RWPE2 (cell line): ENCODE data around the gene IFITM5.

Experiments
- ATAC-seq: fragments of 200-7000 bp; cut with Tn5 transposase; 3 replicates; pipeline ENCODE4 v1.9.1; 2021; ENCODE audit warnings: low read depth
- DNase-seq: peaks from one replicate; pipeline ENCODE4 v3.0.0-alpha.2; 2020; ENCODE audit warnings: low spot score
- H3K27ac ChIP-seq: fragments of 450-650 bp; 2 replicates; pipeline ENCODE4 v1.5.1; 2017; ENCODE audit warnings: mild to moderate bottlenecking; ENCODE audit not compliant: poor library complexity, severe bottlenecking
- H3K27me3 ChIP-seq: fragments of 250-450 bp; sonication (Bioruptor Pico); 2 replicates; pipeline ENCODE4 v1.5.1; 2021; ENCODE audit warnings: mild to moderate bottlenecking, moderate library complexity; ENCODE audit not compliant: insufficient read depth, poor library complexity, severe bottlenecking
- H3K36me3 ChIP-seq: fragments of 250-450 bp; sonication (Bioruptor Pico); 2 replicates; pipeline ENCODE4 v1.5.1; 2020; ENCODE audit warnings: low read depth, mild to moderate bottlenecking, moderate library complexity
- H3K4me1 ChIP-seq: fragments of 250-450 bp; sonication (Bioruptor Pico); 2 replicates; pipeline ENCODE4 v1.5.1; 2021; ENCODE audit warnings: mild to moderate bottlenecking, moderate library complexity; ENCODE audit not compliant: insufficient read depth, poor library complexity, severe bottlenecking
- H3K4me3 ChIP-seq: fragments of 250-450 bp; sonication (Bioruptor Pico); 2 replicates; pipeline ENCODE4 v1.5.1; 2021; ENCODE audit warnings: mild to moderate bottlenecking, moderate library complexity; ENCODE audit not compliant: severe bottlenecking
- H3K9me3 ChIP-seq: fragments of 250-450 bp; sonication (Bioruptor Pico); 2 replicates; pipeline ENCODE4 v1.5.1; 2021; ENCODE audit warnings: mild to moderate bottlenecking, moderate library complexity; ENCODE audit not compliant: severe bottlenecking
- TF ChIP-seq, protein P1 (sequence below): fragments of 450-650 bp; IDR thresholded peaks from one replicate; pipeline ENCODE4 v1.5.1; 2017; ENCODE audit warnings: mild to moderate bottlenecking, moderate library complexity; ENCODE audit not compliant: poor library complexity, severe bottlenecking

Gene IFITM5

DNA sequence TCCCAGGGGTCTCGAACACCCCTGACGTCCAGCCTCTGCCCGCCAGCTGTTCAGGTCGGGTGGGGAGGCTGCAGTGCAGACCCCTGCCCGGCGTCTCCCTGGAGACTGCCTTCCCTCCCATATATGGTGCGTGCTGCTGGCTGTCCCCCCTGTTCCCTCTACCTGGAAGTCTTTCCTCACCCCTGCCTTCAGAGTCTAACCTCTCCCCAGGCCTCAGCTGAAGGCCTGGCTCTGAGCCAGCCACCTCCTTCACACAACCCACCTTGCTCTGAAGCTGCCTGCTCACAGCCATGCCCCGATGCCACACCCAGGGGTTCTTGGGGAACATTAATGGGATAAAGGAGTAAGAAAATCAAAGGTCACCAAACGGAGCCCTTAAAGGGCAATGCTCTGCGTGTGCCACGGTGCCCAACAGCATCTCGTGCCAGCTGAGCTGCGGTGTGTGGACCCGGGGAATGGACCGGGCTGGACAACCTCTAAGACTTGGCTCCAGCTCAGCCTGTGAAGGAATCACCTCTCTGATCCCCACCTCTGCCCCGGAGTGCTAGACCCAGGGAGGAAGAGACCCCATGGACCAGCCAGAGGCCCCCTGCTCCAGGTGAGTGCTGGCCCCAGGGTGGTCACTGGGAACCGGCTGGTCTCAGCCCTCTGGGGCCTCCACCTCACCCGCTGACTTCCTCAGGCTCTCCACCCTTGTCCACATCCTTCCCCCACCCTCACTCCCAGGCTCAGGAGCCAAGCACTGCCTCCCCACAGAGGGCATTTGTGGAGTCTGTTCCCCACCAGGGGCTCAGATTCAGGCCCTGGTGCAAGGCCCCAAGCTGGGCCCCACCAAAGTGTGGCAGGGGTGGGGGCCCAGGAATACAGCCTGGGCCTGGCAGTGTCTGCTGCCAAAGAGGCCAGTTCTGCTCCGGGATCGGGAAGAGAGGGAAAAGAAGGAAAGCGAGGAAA lies 21.1 kb downstream of the IFITM5 start, which contains the start of gene NLRP6:
TSS of gene NLRP6 (plus strand) at position 407 of the 951 bp plus-strand sequence. CDS start at position 570, 163 bp downstream.
- Histone ChIP-seq H3K27ac (no peak within 1 kb of the TSS), H3K9me3 (peaks cover 9% of the 10 kb centered on the region), H3K4me1 (no peaks in the 10 kb centered on the region), H3K27me3 (peaks cover 67% of the 10 kb centered on the region), H3K36me3 (no peaks in the 10 kb centered on the region), H3K4me3 (no peak within 1 kb of the TSS)
- ATAC-seq = no peak
- no peak for DNase-seq
- TF ChIP-seq, protein P1, sequence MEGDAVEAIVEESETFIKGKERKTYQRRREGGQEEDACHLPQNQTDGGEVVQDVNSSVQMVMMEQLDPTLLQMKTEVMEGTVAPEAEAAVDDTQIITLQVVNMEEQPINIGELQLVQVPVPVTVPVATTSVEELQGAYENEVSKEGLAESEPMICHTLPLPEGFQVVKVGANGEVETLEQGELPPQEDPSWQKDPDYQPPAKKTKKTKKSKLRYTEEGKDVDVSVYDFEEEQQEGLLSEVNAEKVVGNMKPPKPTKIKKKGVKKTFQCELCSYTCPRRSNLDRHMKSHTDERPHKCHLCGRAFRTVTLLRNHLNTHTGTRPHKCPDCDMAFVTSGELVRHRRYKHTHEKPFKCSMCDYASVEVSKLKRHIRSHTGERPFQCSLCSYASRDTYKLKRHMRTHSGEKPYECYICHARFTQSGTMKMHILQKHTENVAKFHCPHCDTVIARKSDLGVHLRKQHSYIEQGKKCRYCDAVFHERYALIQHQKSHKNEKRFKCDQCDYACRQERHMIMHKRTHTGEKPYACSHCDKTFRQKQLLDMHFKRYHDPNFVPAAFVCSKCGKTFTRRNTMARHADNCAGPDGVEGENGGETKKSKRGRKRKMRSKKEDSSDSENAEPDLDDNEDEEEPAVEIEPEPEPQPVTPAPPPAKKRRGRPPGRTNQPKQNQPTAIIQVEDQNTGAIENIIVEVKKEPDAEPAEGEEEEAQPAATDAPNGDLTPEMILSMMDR = no peak

DNA sequence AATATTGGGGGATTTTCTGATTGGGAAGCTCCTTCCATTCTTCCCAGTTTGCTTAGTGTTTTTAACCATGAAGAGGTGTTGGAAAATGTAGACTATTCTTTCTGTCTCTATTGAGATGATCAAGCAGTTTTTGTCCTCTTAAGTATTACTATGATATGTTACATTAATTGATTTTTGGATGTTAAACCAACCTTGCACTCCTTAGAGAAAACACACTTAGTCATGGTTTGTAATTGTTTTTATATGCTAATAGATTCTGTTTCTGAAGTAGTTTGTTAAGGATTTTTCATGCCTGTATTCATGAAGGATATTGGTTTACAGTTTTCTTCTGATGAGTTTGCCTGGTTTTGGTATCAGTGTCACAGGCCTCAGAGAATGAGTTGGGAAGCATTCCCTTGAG lies 23.1 kb downstream of the IFITM5 start:
- Histone ChIP-seq H3K27me3 (peaks cover 51% of the 10 kb centered on the region), H3K27ac (no peak overlapping the region), H3K9me3 (peaks cover 9% of the 10 kb centered on the region), H3K36me3 (no peaks in the 10 kb centered on the region), H3K4me1 (no peaks in the 10 kb centered on the region), H3K4me3 (no peak overlapping the region)
- TF ChIP-seq, protein P1 = no peak
- ATAC-seq (no peak), DNase-seq (no peak)

DNA sequence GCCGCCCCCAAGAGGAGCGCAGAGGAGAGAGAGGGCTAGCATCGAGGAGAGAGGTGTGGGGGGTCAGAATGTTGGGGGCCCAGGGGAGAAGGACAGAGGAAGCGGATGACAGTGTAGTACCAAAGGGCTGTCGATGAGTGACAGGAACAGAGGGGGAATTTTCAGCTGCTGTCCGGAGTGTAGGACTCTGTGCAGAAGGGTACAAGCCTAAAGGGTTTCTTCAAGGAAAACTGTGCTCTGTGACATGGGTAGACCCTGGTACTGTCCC lies 26.5 kb downstream of the IFITM5 start:
- no peak for ATAC-seq

DNA sequence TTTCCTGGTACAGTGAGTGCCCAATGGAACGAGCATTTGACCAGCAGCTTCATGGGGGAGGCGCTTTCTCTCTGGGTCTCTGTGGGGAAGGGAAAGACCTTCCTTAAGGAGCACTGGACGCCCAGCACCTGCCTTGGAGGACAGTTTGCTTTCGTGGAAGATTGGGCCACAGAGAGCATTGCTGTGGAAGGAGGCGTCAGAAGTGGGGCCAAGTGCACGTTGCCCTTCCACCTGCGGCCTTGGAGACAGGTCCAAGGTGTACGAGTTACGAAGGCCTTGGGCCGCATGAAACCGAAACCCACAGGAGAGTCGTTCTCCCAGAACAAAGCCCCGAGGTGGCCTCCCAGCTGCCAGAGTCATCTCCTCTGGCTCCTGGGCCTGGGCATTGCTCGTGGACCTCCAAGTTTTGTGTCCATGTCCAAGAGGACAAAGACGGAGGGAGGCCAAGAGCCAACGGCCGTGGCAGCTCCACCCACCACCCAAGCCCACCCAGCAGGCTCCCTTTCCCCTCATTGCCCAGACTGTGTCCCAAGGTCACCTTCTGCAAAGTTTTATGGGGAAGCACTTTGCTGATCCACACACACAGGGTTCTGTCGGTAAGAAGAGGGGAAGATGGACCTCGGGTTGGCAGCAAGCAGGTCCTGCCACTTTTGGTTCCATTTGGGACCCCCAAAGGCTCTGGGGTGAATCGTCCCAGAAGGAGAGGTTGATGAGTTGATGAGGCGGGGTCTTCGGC lies 27.0 kb downstream of the IFITM5 start:
- H3K27ac ChIP-seq = no peak overlapping the region
- TF ChIP-seq, protein P1 = no peak
- no peak for DNase-seq
- ATAC-seq = no peak
- H3K9me3 ChIP-seq = peaks cover 9% of the 10 kb centered on the region
- H3K4me3 ChIP-seq = no peak overlapping the region
- no peaks in the 10 kb centered on the region for H3K4me1 ChIP-seq
- no peaks in the 10 kb centered on the region for H3K36me3 ChIP-seq
- peaks cover 15% of the 10 kb centered on the region for H3K27me3 ChIP-seq

More for the DNA sequence above, 26.5 kb downstream of the IFITM5 start:
- TF ChIP-seq, protein P1 = no peak
- Histone ChIP-seq H3K4me1 (no peaks in the 10 kb centered on the region), H3K27ac (no peak overlapping the region), H3K9me3 (peaks cover 9% of the 10 kb centered on the region), H3K36me3 (no peaks in the 10 kb centered on the region), H3K27me3 (peaks cover 18% of the 10 kb centered on the region), H3K4me3 (no peak overlapping the region)
- DNase-seq = no peak
